MM.1S (cell line): Measurements from ENCODE around the gene SPCS1.

Experiments used
- DNase-seq: peaks from one replicate; pipeline ENCODE4 v3.0.0-alpha.2; 2015
- H2AFZ ChIP-seq: fragments of 300-600 bp; sonication (generic); 2 replicates; pipeline ENCODE4 v1.6.0; 2016; ENCODE audit warnings: antibody characterized with exemption, low read length
- H3F3A ChIP-seq: fragments of 300-600 bp; sonication (generic); 2 replicates; pipeline ENCODE4 v1.6.1; 2016; ENCODE audit warnings: mild to moderate bottlenecking, antibody characterized with exemption, low read length, moderate library complexity, mixed read lengths; ENCODE audit not compliant: insufficient read depth
- H3K27ac ChIP-seq: fragments of 300-600 bp; sonication (generic); 2 replicates; pipeline ENCODE4 v1.5.1; 2016; ENCODE audit warnings: mild to moderate bottlenecking, low read length
- H3K27me3 ChIP-seq: fragments of 300-600 bp; sonication (generic); replicated peaks from 2 replicates; pipeline ENCODE4 v1.6.0; 2016; ENCODE audit warnings: low read length; ENCODE audit not compliant: insufficient read depth
- H3K36me3 ChIP-seq: fragments of 300-600 bp; sonication (generic); replicated peaks from 2 replicates; pipeline ENCODE4 v1.6.1; 2016; ENCODE audit warnings: mild to moderate bottlenecking, low read length, mixed read lengths; ENCODE audit not compliant: insufficient read depth
- H3K4me1 ChIP-seq: fragments of 300-600 bp; sonication (generic); 2 replicates; pipeline ENCODE4 v1.6.1; 2016; ENCODE audit warnings: low read length, mixed read lengths
- H3K4me2 ChIP-seq: fragments of 300-600 bp; sonication (generic); 2 replicates; pipeline ENCODE4 v1.6.0; 2016; ENCODE audit warnings: low read depth, low read length
- H3K4me3 ChIP-seq: fragments of 300-600 bp; sonication (generic); 2 replicates; pipeline ENCODE4 v1.5.1; 2016; ENCODE audit warnings: low read length, mixed read lengths
- H3K79me2 ChIP-seq: fragments of 300-600 bp; sonication (generic); 2 replicates; pipeline ENCODE4 v1.6.1; 2016; ENCODE audit warnings: mixed run types, low read length, mixed read lengths
- H3K9ac ChIP-seq: fragments of 300-600 bp; sonication (generic); 2 replicates; pipeline ENCODE4 v1.6.1; 2016; ENCODE audit warnings: low read length, mixed read lengths
- H3K9me2 ChIP-seq: fragments of 300-600 bp; sonication (generic); replicated peaks from 2 replicates; pipeline ENCODE4 v1.6.1; 2016; ENCODE audit warnings: mild to moderate bottlenecking, low read length, mixed read lengths; ENCODE audit not compliant: insufficient read depth
- H3K9me3 ChIP-seq: fragments of 300-600 bp; sonication (generic); replicated peaks from 2 replicates; pipeline ENCODE4 v1.6.1; 2016; ENCODE audit warnings: mild to moderate bottlenecking, low read length, mixed read lengths; ENCODE audit not compliant: insufficient read depth
- H4K20me1 ChIP-seq: fragments of 300-600 bp; sonication (generic); 2 replicates; pipeline ENCODE4 v1.6.1; 2016; ENCODE audit warnings: mild to moderate bottlenecking, low read length, moderate library complexity, mixed read lengths; ENCODE audit not compliant: insufficient read depth
- CTCF ChIP-seq: fragments of 300-600 bp; sonication (generic); IDR thresholded peaks from 2 replicates; pipeline ENCODE4 v1.5.1; 2016; ENCODE audit warnings: antibody characterized with exemption, low read length, mixed read lengths
- EZH2 ChIP-seq: fragments of 300-600 bp; sonication (generic); optimal IDR thresholded peaks from 2 replicates; pipeline ENCODE3; 2017; ENCODE audit warnings: low read depth, mild to moderate bottlenecking, antibody characterized with exemption, low read length, mixed read lengths
- EZH2phosphoT487 ChIP-seq: fragments of 300-600 bp; sonication (generic); IDR thresholded peaks from 2 replicates; pipeline ENCODE4 v1.6.1; 2018; ENCODE audit warnings: antibody characterized with exemption, low read length

SPCS1 gene

DNA sequence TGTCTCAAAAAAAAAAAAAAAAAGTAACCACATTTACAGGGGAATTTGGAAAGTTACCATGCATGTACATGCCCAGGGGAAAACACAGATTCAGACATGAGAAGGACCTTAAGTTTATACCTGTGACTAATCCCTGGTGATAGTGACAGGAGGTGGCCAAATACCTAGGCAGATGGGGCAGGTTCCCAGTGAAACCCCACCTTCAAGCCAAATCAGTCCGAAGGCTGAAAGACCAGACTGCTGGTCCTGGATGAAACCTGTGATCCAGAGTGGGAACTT, 15.8 kb downstream of the SPCS1 start:
- H3K27me3 ChIP-seq, result no peaks in the 10 kb centered on the region
- H3K9ac ChIP-seq, result no peak overlapping the region
- H3K36me3 ChIP-seq, result no peaks in the 10 kb centered on the region
- H3K4me3 ChIP-seq, result no peak overlapping the region
- H3F3A ChIP-seq, result peaks cover 29% of the 10 kb centered on the region
- 0 out of 2 replicates have a peak, but pooled peaks cover 6% of the 10 kb centered on the region for H3K79me2 ChIP-seq
- peaks cover 33% of the 10 kb centered on the region for H3K4me1 ChIP-seq
- peak overlapping the region; percentile 76; the same call in 1 of the 2 replicates for H3K27ac ChIP-seq
- H2AFZ ChIP-seq, result no peak overlapping the region
- H4K20me1 ChIP-seq, result no peaks in the 10 kb centered on the region
- H3K4me2 ChIP-seq, result peak overlapping the region; percentile 86; the same call in 1 of the 2 replicates
- no peaks in the 10 kb centered on the region for H3K9me3 ChIP-seq
- DNase-seq, result no peak
- TF ChIP-seq EZH2phosphoT487, result no peak
- TF ChIP-seq EZH2, result no peak
- no peak for TF ChIP-seq CTCF
- no peaks in the 10 kb centered on the region for H3K9me2 ChIP-seq

- 0 out of 2 replicates have a peak, but pooled peaks cover 6% of the 10 kb centered on the region for H3K79me2 ChIP-seq
- DNase-seq, result no peak
- no peak overlapping the region for H3K4me2 ChIP-seq
- no peaks in the 10 kb centered on the region for H3K36me3 ChIP-seq
- H3F3A ChIP-seq, result peaks cover 29% of the 10 kb centered on the region
- peak overlapping the region; percentile 76; the same call in 1 of the 2 replicates for H3K27ac ChIP-seq
- H3K9ac ChIP-seq, result no peak overlapping the region
- no peaks in the 10 kb centered on the region for H3K9me2 ChIP-seq
- H2AFZ ChIP-seq, result no peak overlapping the region
- no peaks in the 10 kb centered on the region for H3K9me3 ChIP-seq
- H3K4me3 ChIP-seq, result no peak overlapping the region
- no peak for TF ChIP-seq CTCF
- TF ChIP-seq EZH2, result no peak
- no peak for TF ChIP-seq EZH2phosphoT487
- peaks cover 33% of the 10 kb centered on the region for H3K4me1 ChIP-seq
- no peaks in the 10 kb centered on the region for H4K20me1 ChIP-seq
- H3K27me3 ChIP-seq, result no peaks in the 10 kb centered on the region
Observed at GRCh38 chr3:52722491-52722890, 16.6 kb downstream of the SPCS1 start.

DNA sequence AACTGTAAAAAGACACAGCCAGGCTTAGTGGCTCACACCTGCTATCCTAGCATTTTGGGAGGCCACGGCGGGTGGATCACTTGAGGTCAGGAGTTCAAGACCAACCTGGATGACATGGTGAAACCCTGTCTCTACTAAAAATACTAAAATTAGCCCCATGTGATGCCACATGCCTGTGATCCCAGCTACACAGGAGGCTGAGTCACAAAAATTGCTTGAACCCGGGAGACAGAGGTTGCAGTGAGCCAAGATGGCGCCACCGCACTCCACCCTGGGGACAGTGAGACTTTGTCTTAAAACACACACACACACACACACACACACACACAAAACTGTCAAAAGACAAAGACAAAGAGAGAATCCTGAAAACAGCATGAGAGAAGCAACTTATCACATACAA, 18.0 kb downstream of the SPCS1 start:
- DNase-seq, result no peak
- Histone ChIP-seq H3K27ac (no peak overlapping the region), H3K4me2 (no peak overlapping the region), H3K9ac (no peak overlapping the region), H3K4me3 (no peak overlapping the region), H3K27me3 (no peaks in the 10 kb centered on the region), H3F3A (peaks cover 29% of the 10 kb centered on the region), H3K36me3 (no peaks in the 10 kb centered on the region), H2AFZ (no peak overlapping the region), H3K9me2 (no peaks in the 10 kb centered on the region), H4K20me1 (no peaks in the 10 kb centered on the region), H3K9me3 (no peaks in the 10 kb centered on the region), H3K79me2 (0 out of 2 replicates have a peak, but pooled peaks cover 6% of the 10 kb centered on the region), H3K4me1 (peaks cover 33% of the 10 kb centered on the region)
- TF ChIP-seq EZH2phosphoT487 (no peak), CTCF (no peak), EZH2 (no peak)
